Keratinocyte (primary cell): Measurements from ENCODE around the gene ACACA. TPM values are rescaled to one million over a fixed set of nuclear protein-coding genes. Genes with fewer than 3 reads are reported as not detected.
A peak's percentile ranks its signal among the peaks of the same experiment; 100 is the strongest.

Experiments
- DNase-seq: peaks from one replicate; pipeline ENCODE4 v3.0.0-alpha.2; 2011; ENCODE audit warnings: low read depth, missing footprints, low spot score
- FAIRE-seq: peaks from 2 replicates; lab custom pipeline; 2011; peaks lifted over from hg19 to GRCh38; lab: Jason Lieb, UNC
- H2AFZ ChIP-seq: 2 replicates; pipeline ENCODE4 v1.6.0; 2012; ENCODE audit warnings: low read length, control low read depth, inconsistent platforms; ENCODE audit not compliant: control insufficient read depth
- H3K27ac ChIP-seq: 2 replicates; pipeline ENCODE4 v1.5.1; 2011; ENCODE audit warnings: low read length; ENCODE audit not compliant: control insufficient read depth, insufficient read depth
- H3K27me3 ChIP-seq: 3 replicates; pipeline ENCODE4 v1.6.0; 2011; ENCODE audit warnings: low read length; ENCODE audit not compliant: control insufficient read depth, insufficient read depth; ENCODE audit errors: extremely low read depth
- H3K36me3 ChIP-seq, 2 experiments: 2 replicates in 1 of 2; 3 replicates in 1 of 2; pipeline ENCODE4 v1.5.1; 2011; ENCODE audit warnings: low read length in 2 of 2, mild to moderate bottlenecking in 1 of 2; ENCODE audit not compliant: control insufficient read depth in 2 of 2, insufficient read depth in 2 of 2; ENCODE audit errors: extremely low read depth in 1 of 2
- H3K4me1 ChIP-seq: 3 replicates; pipeline ENCODE4 v1.5.1; 2011; ENCODE audit warnings: low read length; ENCODE audit not compliant: control insufficient read depth, insufficient read depth; ENCODE audit errors: extremely low read depth
- H3K4me2 ChIP-seq: 3 replicates; pipeline ENCODE4 v1.6.0; 2011; ENCODE audit warnings: low read depth, low read length; ENCODE audit not compliant: control insufficient read depth, insufficient read depth; ENCODE audit errors: extremely low read depth
- H3K4me3 ChIP-seq, 3 experiments: fragments of 200-600 bp in 1 of 3; sonication (generic) in 1 of 3; 2 replicates in 2 of 3; 3 replicates in 1 of 3; pipeline ENCODE4 v1.5.1; 2011 to 2016; ENCODE audit warnings: low read length in 3 of 3, mild to moderate bottlenecking in 3 of 3, control low read depth in 2 of 3, inconsistent platforms in 1 of 3, low read depth in 1 of 3, mixed read lengths in 1 of 3, mixed run types in 1 of 3, moderate library complexity in 1 of 3; ENCODE audit not compliant: control insufficient read depth in 2 of 3, insufficient read depth in 2 of 3; ENCODE audit errors: extremely low read depth in 1 of 3
- H3K79me2 ChIP-seq: 2 replicates; pipeline ENCODE4 v1.6.0; 2012; ENCODE audit warnings: low read length; ENCODE audit not compliant: control insufficient read depth, insufficient read depth
- H3K9ac ChIP-seq: 3 replicates; pipeline ENCODE4 v1.6.0; 2011; ENCODE audit warnings: low read length; ENCODE audit not compliant: control insufficient read depth, insufficient read depth; ENCODE audit errors: extremely low read depth
- H3K9me1 ChIP-seq: 3 replicates; pipeline ENCODE4 v1.6.0; 2011; ENCODE audit warnings: low read length; ENCODE audit not compliant: control insufficient read depth, insufficient read depth; ENCODE audit errors: extremely low read depth
- H3K9me3 ChIP-seq: 2 replicates; pipeline ENCODE4 v1.5.1; 2012; ENCODE audit warnings: low read depth, low read length; ENCODE audit not compliant: control insufficient read depth
- H4K20me1 ChIP-seq: 3 replicates; pipeline ENCODE4 v1.6.0; 2011; ENCODE audit warnings: low read length; ENCODE audit not compliant: control insufficient read depth, insufficient read depth; ENCODE audit errors: extremely low read depth
- EZH2 ChIP-seq: IDR thresholded peaks from one replicate; pipeline ENCODE4 v1.6.1; 2012; ENCODE audit warnings: inconsistent platforms, mild to moderate bottlenecking, low read length, moderate library complexity
- dilution Hi-C: fragments of 300-500 bp; cut with MboI; formaldehyde crosslinking; loops from one replicate; pipeline ENCODE4 v1.7.0; 2020; ENCODE audit warnings: low sequenced_read_pairs; ENCODE audit not compliant: extremely low pct_ligation_motif_present
- polyA plus RNA-seq, 5 experiments: library from polyadenylated mRNA; depleted of rRNA in 3 of 5; stranded (reverse) in 3 of 5; stranded (forward) in 1 of 5; unstranded in 1 of 5; fragments of >200 nt; gene quantifications; 1 replicate in 1 of 5; 2 replicates in 3 of 5; 3 replicates in 1 of 5; pipeline versions ENCODE4 v1.2.1 to v1.2.3, GENCODE V29; 2011 to 2012; ENCODE audit warnings: missing spikeins in 2 of 5, low read depth in 1 of 5, low replicate concordance in 1 of 5
- TF ChIP-seq, protein P1 (sequence below), 3 experiments: IDR thresholded peaks in 1 of 3; conservative IDR thresholded peaks in 1 of 3; optimal IDR thresholded peaks in 1 of 3; 2 replicates in 2 of 3; 3 replicates in 1 of 3; pipeline versions ENCODE3 to v1.5.1; 2011; ENCODE audit warnings: low read length in 3 of 3, mild to moderate bottlenecking in 3 of 3, moderate library complexity in 2 of 3, control low read depth in 1 of 3, inconsistent platforms in 1 of 3; ENCODE audit not compliant: insufficient read depth in 2 of 3; ENCODE audit errors: extremely low read depth in 1 of 3

ACACA gene
- polyA plus RNA-seq, 1 donor (not counting 4 experiments of a cell fraction or from before 2014, with no cell fraction given) = 85.8 TPM

DNA sequence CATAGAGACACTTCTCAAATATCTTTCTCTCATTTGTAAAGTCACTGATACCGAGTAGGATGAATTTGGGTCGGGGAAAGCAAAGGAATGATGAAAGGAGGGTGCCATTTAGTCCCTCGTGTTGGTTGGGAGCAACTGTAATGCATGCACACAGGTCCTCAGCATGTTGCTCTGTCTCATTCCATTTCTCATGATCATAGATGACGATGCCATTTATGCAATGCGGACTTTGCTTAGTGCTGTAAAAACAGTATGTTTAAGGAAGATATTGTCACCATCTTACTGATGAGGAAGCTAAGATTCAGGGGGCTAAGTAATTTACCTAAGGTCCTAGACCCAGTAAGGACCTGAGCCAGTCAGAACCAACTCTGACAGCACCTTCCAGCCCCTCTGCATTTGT is 357.8 kb downstream of the ACACA start:
- Histone ChIP-seq H4K20me1 (no peaks in the 10 kb centered on the region), H2AFZ (no peak overlapping the region), H3K4me2 (no peak overlapping the region), H3K27ac (no peak overlapping the region), H3K9ac (no peak overlapping the region), H3K27me3 (no peaks in the 10 kb centered on the region), H3K79me2 (no peaks in the 10 kb centered on the region), H3K36me3 (peaks cover 6 to 21% of the 10 kb centered on the region in 2 experiments), H3K9me1 (no peaks in the 10 kb centered on the region), H3K4me3 (no peak overlapping the region), H3K4me1 (no peaks in the 10 kb centered on the region), H3K9me3 (no peaks in the 10 kb centered on the region)
- dilution Hi-C loops = no loop called here
- TF ChIP-seq EZH2 = no peak
- no peak for DNase-seq
- FAIRE-seq = no peak

DNA sequence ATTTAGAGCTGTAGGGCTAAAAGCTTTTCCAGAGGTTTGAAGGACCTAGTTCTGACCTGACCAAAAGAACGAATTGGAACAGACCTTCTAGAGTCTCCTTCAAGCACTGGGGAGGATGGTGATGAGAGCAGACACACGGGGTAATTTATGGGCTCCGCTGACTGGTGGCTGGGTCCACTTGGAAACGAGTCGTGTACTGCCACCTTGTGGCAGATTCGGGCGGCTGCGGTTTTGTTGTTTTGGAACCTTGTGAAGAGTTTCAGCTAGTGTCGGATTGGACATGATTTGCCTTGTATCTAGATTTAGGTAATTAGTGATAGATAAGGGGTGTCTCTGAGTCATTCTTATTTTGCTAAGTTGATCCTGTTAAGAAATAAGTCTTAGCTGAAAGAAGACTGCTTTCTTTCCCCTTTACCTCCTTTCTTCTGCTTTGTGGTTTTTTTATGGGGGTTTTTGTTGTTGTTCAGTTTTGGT is 359.0 kb downstream of the ACACA start:
- peaks cover 7 to 21% of the 10 kb centered on the region in 2 experiments for H3K36me3 ChIP-seq
- no peaks in the 10 kb centered on the region for H3K79me2 ChIP-seq
- no peak for FAIRE-seq
- H3K27ac ChIP-seq = no peak overlapping the region
- no peak overlapping the region for H3K9ac ChIP-seq
- peak; percentile 23 for DNase-seq
- no peak overlapping the region for H3K4me3 ChIP-seq
- no peaks in the 10 kb centered on the region for H3K9me3 ChIP-seq
- no peaks in the 10 kb centered on the region for H3K9me1 ChIP-seq
- no peaks in the 10 kb centered on the region for H4K20me1 ChIP-seq
- H3K4me2 ChIP-seq = no peak overlapping the region
- TF ChIP-seq, protein P1, sequence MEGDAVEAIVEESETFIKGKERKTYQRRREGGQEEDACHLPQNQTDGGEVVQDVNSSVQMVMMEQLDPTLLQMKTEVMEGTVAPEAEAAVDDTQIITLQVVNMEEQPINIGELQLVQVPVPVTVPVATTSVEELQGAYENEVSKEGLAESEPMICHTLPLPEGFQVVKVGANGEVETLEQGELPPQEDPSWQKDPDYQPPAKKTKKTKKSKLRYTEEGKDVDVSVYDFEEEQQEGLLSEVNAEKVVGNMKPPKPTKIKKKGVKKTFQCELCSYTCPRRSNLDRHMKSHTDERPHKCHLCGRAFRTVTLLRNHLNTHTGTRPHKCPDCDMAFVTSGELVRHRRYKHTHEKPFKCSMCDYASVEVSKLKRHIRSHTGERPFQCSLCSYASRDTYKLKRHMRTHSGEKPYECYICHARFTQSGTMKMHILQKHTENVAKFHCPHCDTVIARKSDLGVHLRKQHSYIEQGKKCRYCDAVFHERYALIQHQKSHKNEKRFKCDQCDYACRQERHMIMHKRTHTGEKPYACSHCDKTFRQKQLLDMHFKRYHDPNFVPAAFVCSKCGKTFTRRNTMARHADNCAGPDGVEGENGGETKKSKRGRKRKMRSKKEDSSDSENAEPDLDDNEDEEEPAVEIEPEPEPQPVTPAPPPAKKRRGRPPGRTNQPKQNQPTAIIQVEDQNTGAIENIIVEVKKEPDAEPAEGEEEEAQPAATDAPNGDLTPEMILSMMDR (optimal IDR thresholded peaks at IDR 0.05 in 1 of 3, IDR thresholded peaks at IDR 0.05 in 1 of 3, conservative IDR thresholded peaks at IDR 0.05 in 1 of 3; ENCODE audit: extremely low read depth in 1 of 3, insufficient read depth in 2 of 3, low read length in 3 of 3) = peak; percentile 88 to 89 (median 88)
- TF ChIP-seq EZH2 = no peak
- no peak overlapping the region for H2AFZ ChIP-seq
- dilution Hi-C loops = no loop called here
- no peaks in the 10 kb centered on the region for H3K4me1 ChIP-seq
- no peaks in the 10 kb centered on the region for H3K27me3 ChIP-seq

DNA sequence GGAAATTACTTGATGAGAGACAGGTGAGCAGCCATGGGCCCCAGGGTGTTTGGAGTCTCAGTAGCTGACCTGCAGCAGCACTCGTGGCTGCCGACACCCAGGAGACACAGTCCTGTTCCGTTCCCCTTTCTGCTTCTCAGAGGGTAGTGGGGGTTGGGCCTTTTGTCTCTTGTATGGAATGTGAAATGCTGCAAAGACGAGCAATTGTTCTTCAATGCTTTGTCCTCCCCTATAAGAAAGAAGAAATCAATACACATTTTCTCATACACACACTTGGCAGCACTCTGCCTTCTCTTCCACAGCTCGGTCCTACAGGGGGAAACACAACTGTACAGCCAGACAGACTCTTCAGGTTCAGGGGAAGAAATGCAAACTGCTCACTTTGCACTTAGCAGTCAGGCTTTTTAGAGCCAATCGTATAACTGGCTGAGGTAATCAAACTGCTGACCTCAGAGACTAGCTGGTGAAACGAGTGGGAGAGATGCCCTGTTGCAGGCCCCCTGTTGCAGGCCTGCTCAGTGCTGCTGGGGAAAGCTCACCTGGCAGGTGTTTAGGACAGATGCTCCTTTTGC is 361.2 kb downstream of the ACACA start:
- no peaks in the 10 kb centered on the region for H3K9me3 ChIP-seq
- no peaks in the 10 kb centered on the region for H3K27me3 ChIP-seq
- TF ChIP-seq EZH2 = no peak
- TF ChIP-seq, protein P1 (optimal IDR thresholded peaks at IDR 0.05 in 1 of 3, IDR thresholded peaks at IDR 0.05 in 1 of 3, conservative IDR thresholded peaks at IDR 0.05 in 1 of 3; ENCODE audit: extremely low read depth in 1 of 3, insufficient read depth in 2 of 3, low read length in 3 of 3) = no peak
- H3K4me1 ChIP-seq = no peaks in the 10 kb centered on the region
- H2AFZ ChIP-seq = no peak overlapping the region
- H3K4me3 ChIP-seq = no peak overlapping the region
- no peak overlapping the region for H3K27ac ChIP-seq
- DNase-seq (no peak), FAIRE-seq (no peak)
- dilution Hi-C loops = no loop called here
- H3K4me2 ChIP-seq = no peak overlapping the region
- H3K9me1 ChIP-seq = no peaks in the 10 kb centered on the region
- no peaks in the 10 kb centered on the region for H3K79me2 ChIP-seq
- H4K20me1 ChIP-seq = no peaks in the 10 kb centered on the region
- no peak overlapping the region for H3K9ac ChIP-seq
- peaks cover 4 to 10% of the 10 kb centered on the region in 2 experiments for H3K36me3 ChIP-seq
